B cell (primary cell): Measurements from ENCODE around the gene PNPLA5. TPM values are rescaled to one million over a fixed set of nuclear protein-coding genes. Genes with fewer than 3 reads are reported as not detected.

Experiments used
- ATAC-seq: fragments of 200-7000 bp; cut with Tn5 transposase; one replicate; pipeline ENCODE4 v1.10.0; 2021; ENCODE audit warnings: low read depth, mild to moderate bottlenecking, moderate number of reproducible peaks, moderate library complexity
- CTCF ChIA-PET: fragments of 350-600 bp; sonication (Branson Sonifier 250); formaldehyde crosslinking; loops from one replicate; lab custom pipeline; 2021; ENCODE audit warnings: antibody characterized with exemption, inconsistent platforms; lab: Charles Lee
- POLR2A ChIA-PET: fragments of 350-600 bp; sonication (Branson Sonifier 250); formaldehyde crosslinking; loops from one replicate; lab custom pipeline; 2021; ENCODE audit warnings: antibody characterized with exemption; lab: Charles Lee
- DNase-seq: peaks from one replicate; pipeline ENCODE4 v3.0.0; 2013
- H2AFZ ChIP-seq: 2 replicates; pipeline ENCODE4 v1.6.1; 2012; ENCODE audit warnings: mild to moderate bottlenecking, low read depth, low read length; ENCODE audit not compliant: insufficient read depth, poor library complexity, severe bottlenecking
- H3K27ac ChIP-seq, 2 donors: 1 replicate in 1 of 2; 2 replicates in 1 of 2; pipeline ENCODE4 v1.5.1; 2012 to 2013; ENCODE audit warnings: low read length in 2 of 2, mild to moderate bottlenecking in 2 of 2, moderate library complexity in 1 of 2
- H3K27me3 ChIP-seq, 4 experiments: fragments of 200-600 bp in 1 of 4; sonication (generic) in 1 of 4; replicated peaks in 1 of 4; 1 replicate in 2 of 4; 2 replicates in 2 of 4; pipeline versions ENCODE4 v1.6.1 to v1.7.0; 2013 to 2016; ENCODE audit warnings: low read length in 3 of 4, mild to moderate bottlenecking in 2 of 4, mixed read lengths in 1 of 4, moderate library complexity in 1 of 4; ENCODE audit not compliant: insufficient read depth in 4 of 4, control insufficient read depth in 3 of 4; ENCODE audit errors: control extremely low read depth in 1 of 4
- H3K36me3 ChIP-seq, 2 experiments: replicated peaks in 1 of 2; 1 replicate in 1 of 2; 2 replicates in 1 of 2; pipeline versions ENCODE4 v1.6.1 to v1.7.1; 2013; ENCODE audit warnings: low read length in 1 of 2; ENCODE audit not compliant: insufficient read depth in 2 of 2, control insufficient read depth in 1 of 2; ENCODE audit errors: control extremely low read depth in 1 of 2, extremely low read depth in 1 of 2
- H3K4me1 ChIP-seq, 2 donors: fragments of 200-600 bp in 1 of 2; sonication (generic) in 1 of 2; 1 replicate in 1 of 2; 2 replicates in 1 of 2; pipeline versions ENCODE4 v1.5.1 to v1.6.1; 2013 to 2017; ENCODE audit warnings: low read length in 2 of 2; ENCODE audit not compliant: control insufficient read depth in 2 of 2, insufficient read depth in 2 of 2
- H3K4me2 ChIP-seq: replicated peaks from 2 replicates; pipeline ENCODE3; 2012; ENCODE audit warnings: mild to moderate bottlenecking, low read depth, low read length; ENCODE audit not compliant: poor library complexity, severe bottlenecking
- H3K4me3 ChIP-seq, 5 experiments: fragments of 200-600 bp in 1 of 5; sonication (generic) in 1 of 5; 1 replicate in 3 of 5; 2 replicates in 2 of 5; pipeline versions ENCODE4 v1.5.1 to v1.7.0; 2011 to 2016; ENCODE audit warnings: low read length in 4 of 5, mild to moderate bottlenecking in 4 of 5, low read depth in 2 of 5, control low read depth in 1 of 5, moderate library complexity in 1 of 5; ENCODE audit not compliant: insufficient read depth in 1 of 5; ENCODE audit errors: control extremely low read depth in 1 of 5, extremely low read depth in 1 of 5
- H3K79me2 ChIP-seq: fragments of 200-600 bp; sonication (generic); one replicate; pipeline ENCODE4 v1.6.0; 2016; ENCODE audit warnings: low read length; ENCODE audit not compliant: control insufficient read depth, insufficient read depth
- H3K9ac ChIP-seq: fragments of 200-600 bp; sonication (generic); 2 replicates; pipeline ENCODE4 v1.6.1; 2017; ENCODE audit warnings: mild to moderate bottlenecking, low read length, moderate library complexity
- H3K9me3 ChIP-seq, 3 donors: one replicate each; pipeline versions ENCODE4 v1.6.1 to v1.7.1; 2013; ENCODE audit warnings: low read length in 2 of 3; ENCODE audit not compliant: control insufficient read depth in 2 of 3, insufficient read depth in 1 of 3; ENCODE audit errors: control extremely low read depth in 1 of 3
- H4K20me1 ChIP-seq: 2 replicates; pipeline ENCODE4 v1.6.0; 2012; ENCODE audit warnings: mild to moderate bottlenecking, low read length; ENCODE audit not compliant: insufficient read depth, control insufficient read depth, poor library complexity, severe bottlenecking
- H3K27ac Mint-ChIP-seq: one replicate; pipeline ENCODE4 v1.8.0; 2021; ENCODE audit warnings: mixed read lengths
- H3K27me3 Mint-ChIP-seq: one replicate; pipeline ENCODE4 v1.8.0; 2021; ENCODE audit warnings: mixed read lengths
- H3K4me1 Mint-ChIP-seq: one replicate; pipeline ENCODE4 v1.8.0; 2021; ENCODE audit warnings: mixed read lengths
- H3K4me3 Mint-ChIP-seq: one replicate; pipeline ENCODE4 v1.8.0; 2021; ENCODE audit warnings: mixed read lengths
- H3K9me3 Mint-ChIP-seq: one replicate; pipeline ENCODE4 v1.8.0; 2022; ENCODE audit warnings: mixed read lengths; ENCODE audit not compliant: insufficient read depth
- CTCF ChIP-seq: fragments of 200-600 bp; IDR thresholded peaks from one replicate; pipeline ENCODE4 v1.8.0; 2022; ENCODE audit warnings: antibody characterized with exemption, mild to moderate bottlenecking
- EZH2 ChIP-seq: IDR thresholded peaks from 2 replicates; pipeline ENCODE4 v1.6.1; 2012; ENCODE audit warnings: borderline replicate concordance, low read depth, mild to moderate bottlenecking, moderate library complexity, low read length; ENCODE audit not compliant: insufficient read depth, poor library complexity, severe bottlenecking
- WGBS: methylation state at CpG from one replicate; pipeline ENCODE4 v1.1.5; 2013; ENCODE audit warnings: missing lambda C conversion rate; ENCODE audit not compliant: insufficient coverage; 5-methylcytosine and 5-hydroxymethylcytosine counted together
- intact Hi-C: fragments of 100-400 bp; cut with micrococcal nuclease; formaldehyde crosslinking; loops from one replicate; pipeline ENCODE4 v1.10.0; 2022
- polyA plus RNA-seq: library from polyadenylated mRNA; depleted of rRNA; stranded (reverse); fragments of >200 nt; gene quantifications from 2 replicates; pipeline ENCODE4 v1.2.3, GENCODE V29; 2012
- total RNA-seq, 2 donors: library from RNA; stranded (reverse); fragments of 120-200 nt in 1 of 2; gene quantifications; 1 replicate in 1 of 2; 2 replicates in 1 of 2; pipeline versions ENCODE4 v1.2.3 to v1.2.4, GENCODE V29; 2013 to 2022

PNPLA5 gene
- total and polyA plus RNA-seq, 2 donors (not counting 1 experiment from before 2014, with no cell fraction given): not detected

DNA sequence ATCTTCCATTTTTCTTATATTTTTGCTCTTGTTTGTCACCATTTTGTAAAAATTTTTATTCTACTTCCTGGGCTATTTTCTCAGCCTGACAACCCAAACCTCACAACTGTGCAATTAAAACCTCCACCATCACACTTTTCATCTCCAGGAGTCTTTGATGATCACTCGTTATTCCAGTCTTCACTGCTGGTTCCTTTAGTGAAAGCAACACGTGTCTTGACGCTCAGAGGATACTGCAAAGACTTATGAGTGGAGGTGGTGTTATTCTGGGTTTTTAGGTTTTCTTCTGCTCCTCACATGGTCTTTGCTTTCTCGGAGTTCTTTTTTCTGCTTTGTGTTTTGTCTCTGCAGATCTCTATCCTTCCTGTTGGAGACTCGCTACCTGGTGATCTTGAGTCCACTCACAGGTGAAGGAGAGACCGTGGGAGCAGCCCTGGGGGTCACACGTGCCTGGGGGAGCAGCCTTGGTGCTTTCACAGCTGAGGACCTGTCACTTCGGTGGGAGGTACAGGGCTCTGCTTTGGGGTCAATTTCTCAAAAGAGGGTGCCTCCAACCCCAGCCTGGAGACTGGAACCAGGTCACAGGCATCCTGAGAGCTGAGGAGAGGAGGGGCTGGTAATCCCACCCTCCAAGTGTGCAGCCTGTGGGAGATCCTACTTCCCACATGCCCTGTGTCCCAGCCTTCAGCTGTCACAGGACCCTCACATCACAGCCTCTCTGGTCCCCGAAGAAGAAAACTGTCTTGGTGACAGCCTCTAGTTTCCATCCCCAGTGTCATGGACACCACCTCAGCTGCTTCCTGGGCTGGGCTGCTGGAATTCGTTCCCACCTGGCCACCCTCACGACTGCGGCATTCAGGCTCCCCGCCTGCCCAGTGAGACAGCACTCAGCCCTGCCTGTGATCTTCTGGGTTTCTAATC lies 40.5 kb downstream of the PNPLA5 start:
- no peak overlapping the region for H2AFZ ChIP-seq
- no peak overlapping the region for H3K4me2 ChIP-seq

More for the DNA sequence above, 40.5 kb downstream of the PNPLA5 start:
- peaks cover 1% of the 10 kb centered on the region for H3K9me3 Mint-ChIP-seq
- H3K4me3 Mint-ChIP-seq: no peak overlapping the region
- DNase-seq (no peak), ATAC-seq (no peak)
- Histone ChIP-seq H3K4me1 (no peaks in the 10 kb centered on the region), H3K9ac (no peak overlapping the region), H3K27me3 (peaks cover 0 to 9% (median 0%) of the 10 kb centered on the region in 4 experiments), H3K36me3 (no peaks in the 10 kb centered on the region), H3K27ac (no peak overlapping the region), H3K4me3 (no peak overlapping the region), H3K9me3 (peaks cover 0 to 16% (median 0%) of the 10 kb centered on the region in 3 donors), H4K20me1 (no peaks in the 10 kb centered on the region), H3K79me2 (no peaks in the 10 kb centered on the region)
- ChIA-PET POLR2A (no interaction called here), CTCF (no interaction called here)
- H3K4me1 Mint-ChIP-seq: no peaks in the 10 kb centered on the region
- 71% methylated on average over 12 of the region's 13 CpGs for WGBS
- H3K27me3 Mint-ChIP-seq: peaks cover 26% of the 10 kb centered on the region
- intact Hi-C loops: no loop called here
- TF ChIP-seq CTCF (no peak), EZH2 (no peak)
- no peak overlapping the region for H3K27ac Mint-ChIP-seq
